Neural progenitor cell (in vitro differentiated cells): Measurements from ENCODE around the gene RAB11FIP2.

Experiments used
- CTCF ChIP-seq: fragments of 200-600 bp; sonication (generic); IDR thresholded peaks from 2 replicates; pipeline ENCODE4 v1.5.1; 2017; ENCODE audit warnings: antibody characterized with exemption, mild to moderate bottlenecking
- EZH2 ChIP-seq: fragments of 200-600 bp; sonication (generic); IDR thresholded peaks from 2 replicates; pipeline ENCODE4 v1.6.1; 2017; ENCODE audit warnings: antibody characterized with exemption, mild to moderate bottlenecking, moderate library complexity

- TF ChIP-seq CTCF, result peak; percentile 63
- no peak for TF ChIP-seq EZH2
Observed at GRCh38 chr10:118046395-118047156, at the start of gene RAB11FIP2.
